Motor neuron (in vitro differentiated cells): ENCODE results near the gene FAM83C. TPM values are rescaled to one million over a fixed set of nuclear protein-coding genes. Genes with fewer than 3 reads are reported as not detected.

Experiments used
- ATAC-seq, 8 experiments: fragments of 200-7000 bp; cut with Tn5 transposase; replicated peaks in 6 of 8; 2 replicates each; pipeline ENCODE4 v1.8.0; 2021; ENCODE audit warnings: mild to moderate bottlenecking in 8 of 8, moderate library complexity in 8 of 8
- H3K27ac ChIP-seq, 2 donors: fragments of 250-450 bp; sonication (Bioruptor Pico); 2 replicates each; pipeline ENCODE4 v1.9.0; 2021; ENCODE audit warnings: antibody characterized with exemption in 2 of 2, mild to moderate bottlenecking in 2 of 2, moderate library complexity in 1 of 2
- H3K4me1 ChIP-seq, 2 donors: fragments of 250-450 bp; sonication (Bioruptor Pico); replicated peaks in 1 of 2; 2 replicates each; pipeline ENCODE4 v1.6.1; 2021; ENCODE audit warnings: antibody characterized with exemption in 2 of 2, mild to moderate bottlenecking in 2 of 2, moderate library complexity in 1 of 2
- H3K4me3 ChIP-seq, 5 donors: fragments of 250-450 bp; sonication (Bioruptor Pico); 2 replicates each; pipeline ENCODE4 v1.9.0; 2021; ENCODE audit warnings: antibody characterized with exemption in 5 of 5, mild to moderate bottlenecking in 5 of 5, moderate library complexity in 4 of 5
- WGBS, 10 experiments: fragments of 450-650 bp; shearing (Covaris generic); methylation state at CpG; one replicate each; pipeline ENCODE4 v1.0.0; 2022; 5-methylcytosine and 5-hydroxymethylcytosine counted together
- in situ Hi-C, 9 experiments: fragments of 400-800 bp; cut with MboI; loops; one replicate each; pipeline ENCODE4 v1.15.0; 2021; ENCODE audit warnings: low sequenced_read_pairs in 9 of 9, low pct_unique_long_range_greater_than_20kb in 2 of 9; ENCODE audit not compliant: unreplicated experiment in 9 of 9
- total RNA-seq, 8 experiments: library from RNA; unstranded; fragments of 300-600 nt; gene quantifications; 2 replicates each; pipeline versions ENCODE4 v1.2.3 to v1.2.4, GENCODE V29; 2022

Gene FAM83C
- total RNA-seq: under 1 TPM in 5 of 8 experiments, not detected in 3; 0.15 to 0.43 (median 0.25) TPM

GRCh38 chr20:35291654-35292503 lies at the start of gene FAM83C:
Gene FAM83C, minus strand, starts transcription at chr20:35292425. Its CDS starts 121 bp downstream, at chr20:35292304.
- WGBS, 10 experiments: 20 to 85% (median 63%) methylated on average over 1 to 4 of the region's 40 CpGs; no CpG with 5 or more reads in 5 of the 10 experiments
- no peak within 1 kb of the TSS for H3K27ac ChIP-seq
- H3K4me3 ChIP-seq: no peak within 1 kb of the TSS
- no peaks in the 10 kb centered on the region for H3K4me1 ChIP-seq
- in situ Hi-C loops: no loop called here
- ATAC-seq: no peak

DNA sequence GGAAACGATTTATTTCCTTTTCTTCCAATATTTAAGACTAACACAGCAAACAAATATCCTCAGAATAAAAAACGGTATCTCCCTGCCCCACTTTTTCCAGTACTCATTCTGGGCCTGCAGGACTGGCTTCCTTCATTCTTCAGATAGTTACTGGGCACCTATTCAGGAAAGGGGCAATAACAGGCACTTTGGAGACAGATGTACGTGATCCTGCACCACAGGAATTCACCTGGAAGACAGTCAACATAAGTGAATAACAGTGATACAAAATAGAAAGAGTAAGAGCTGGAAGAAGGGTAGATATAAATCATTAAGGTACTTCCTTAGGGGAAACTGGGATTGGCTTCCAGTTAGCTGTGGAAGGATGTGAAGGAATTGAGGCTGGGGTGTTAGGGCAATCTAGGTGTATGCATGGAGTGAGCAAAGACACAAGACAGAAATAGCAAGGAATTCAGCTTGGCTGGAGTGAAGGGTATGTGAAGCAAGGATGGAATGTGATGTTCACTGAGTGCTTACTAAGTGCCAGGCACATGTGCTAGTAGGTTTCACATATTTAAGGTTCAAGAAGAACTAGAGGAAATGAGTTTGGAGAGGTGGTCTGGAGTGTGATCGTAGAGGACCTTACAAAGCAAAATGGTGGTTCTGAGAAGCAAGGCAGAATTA lies 49.3 kb upstream of the FAM83C start:
- no peak for ATAC-seq
- in situ Hi-C loops: no loop called here
- no peak overlapping the region for H3K27ac ChIP-seq
- no peaks in the 10 kb centered on the region for H3K4me1 ChIP-seq
- no peak overlapping the region for H3K4me3 ChIP-seq
- 44 to 100% (median 85%) methylated on average over 1 to 4 of the region's 4 CpGs for WGBS, 10 experiments

- Histone ChIP-seq H3K4me1 (no peaks in the 10 kb centered on the region), H3K4me3 (no peak overlapping the region), H3K27ac (no peak overlapping the region)
- in situ Hi-C loops: no loop called here
- ATAC-seq: no peak
- 77 to 100% (median 100%) methylated on average over 1 to 2 of the region's 2 CpGs; no CpG with 5 or more reads in 3 of the 10 experiments for WGBS, 10 experiments
Measured at GRCh38 chr20:35340436-35340835, 48.2 kb upstream of the FAM83C start.

GRCh38 chr20:35339636-35340035 lies 47.4 kb upstream of the FAM83C start:
- ATAC-seq: no peak
- in situ Hi-C loops: no loop called here
- Histone ChIP-seq H3K4me3 (no peak overlapping the region), H3K27ac (no peak overlapping the region), H3K4me1 (no peaks in the 10 kb centered on the region)
- WGBS, 10 experiments: 50 to 100% (median 89%) methylated on average over 1 of the region's 1 CpG; no CpG with 5 or more reads in 5 of the 10 experiments

- in situ Hi-C loops: no loop called here
- 0 to 100% (median 100%) methylated on average over 1 of the region's 2 CpGs; no CpG with 5 or more reads in 5 of the 10 experiments for WGBS, 10 experiments
- no peak overlapping the region for H3K27ac ChIP-seq
- no peak overlapping the region for H3K4me3 ChIP-seq
- peak in 4 of 8 experiments; percentile 32 to 92 (median 86) for ATAC-seq
- no peaks in the 10 kb centered on the region for H3K4me1 ChIP-seq
Measured at GRCh38 chr20:35339007-35339406, 46.8 kb upstream of the FAM83C start.

DNA sequence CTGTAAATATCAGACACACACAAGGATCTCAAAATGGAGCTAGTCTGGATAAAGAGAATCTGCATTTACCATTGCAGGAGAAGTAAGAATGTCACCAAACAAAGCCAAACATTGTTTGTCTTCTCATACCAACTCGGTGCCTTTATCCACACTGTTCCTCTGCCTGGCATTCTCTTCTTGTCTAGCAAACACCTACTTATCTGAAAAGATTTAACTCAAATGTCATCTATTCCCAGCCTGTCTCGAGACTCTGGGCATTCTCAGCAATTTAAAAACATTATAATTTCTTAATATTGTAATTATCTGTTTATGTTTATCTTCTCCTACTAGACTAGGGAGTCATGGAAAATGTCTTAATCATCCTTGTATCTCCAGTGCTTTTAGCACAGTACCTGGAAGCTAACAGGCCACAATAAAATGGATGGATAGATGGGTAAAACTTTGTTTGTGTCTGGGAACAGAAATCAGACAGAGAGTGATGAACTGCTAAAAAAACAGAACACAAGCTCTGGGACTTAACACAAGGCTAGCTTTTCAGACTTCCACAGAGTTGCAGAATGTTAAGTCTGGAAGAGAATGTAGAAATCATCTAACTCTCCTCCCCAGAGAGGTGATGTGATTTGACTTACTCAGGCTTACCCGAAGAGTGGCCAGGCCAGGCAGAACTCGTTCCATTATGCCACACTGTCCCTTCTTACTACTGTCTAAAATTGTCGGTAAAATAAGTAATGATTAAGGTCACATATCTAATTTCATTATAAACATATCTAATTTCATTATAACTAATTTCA lies 42.3 kb upstream of the FAM83C start:
- in situ Hi-C loops: no loop called here
- H3K27ac ChIP-seq: no peak overlapping the region
- whole genome bisulfite sequencing, 10 experiments: 75 to 98% (median 89%) methylated on average over 1 to 5 of the region's 5 CpGs; no CpG with 5 or more reads in 1 of the 10 experiments
- H3K4me3 ChIP-seq: no peak overlapping the region
- ATAC-seq: peak in 1 of 8 experiments; percentile 11
- no peaks in the 10 kb centered on the region for H3K4me1 ChIP-seq

DNA sequence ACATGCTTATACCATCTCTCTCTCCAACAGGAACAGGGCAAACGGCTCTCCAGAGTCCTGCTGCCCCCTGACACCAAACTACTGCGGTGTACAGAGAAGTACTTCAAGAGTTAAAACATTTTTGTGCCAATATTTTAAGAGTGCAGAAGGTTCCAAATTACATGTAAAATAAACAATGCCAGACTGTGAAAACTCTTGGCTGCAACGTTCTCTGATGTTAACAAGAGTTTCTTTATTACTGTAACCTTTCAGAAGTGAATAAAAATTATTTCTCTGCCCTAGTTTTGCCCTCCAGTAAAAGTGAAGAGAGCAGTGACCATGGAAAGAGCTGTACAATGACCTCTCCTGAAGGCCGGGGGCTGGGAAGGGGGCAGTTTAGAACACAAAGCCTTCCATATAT lies 41.4 kb upstream of the FAM83C start:
- Histone ChIP-seq H3K4me1 (no peaks in the 10 kb centered on the region), H3K4me3 (no peak overlapping the region), H3K27ac (no peak overlapping the region)
- in situ Hi-C loops: no loop called here
- no peak for ATAC-seq
- 33 to 95% (median 77%) methylated on average over 1 to 4 of the region's 4 CpGs; no CpG with 5 or more reads in 2 of the 10 experiments for WGBS, 10 experiments

DNA sequence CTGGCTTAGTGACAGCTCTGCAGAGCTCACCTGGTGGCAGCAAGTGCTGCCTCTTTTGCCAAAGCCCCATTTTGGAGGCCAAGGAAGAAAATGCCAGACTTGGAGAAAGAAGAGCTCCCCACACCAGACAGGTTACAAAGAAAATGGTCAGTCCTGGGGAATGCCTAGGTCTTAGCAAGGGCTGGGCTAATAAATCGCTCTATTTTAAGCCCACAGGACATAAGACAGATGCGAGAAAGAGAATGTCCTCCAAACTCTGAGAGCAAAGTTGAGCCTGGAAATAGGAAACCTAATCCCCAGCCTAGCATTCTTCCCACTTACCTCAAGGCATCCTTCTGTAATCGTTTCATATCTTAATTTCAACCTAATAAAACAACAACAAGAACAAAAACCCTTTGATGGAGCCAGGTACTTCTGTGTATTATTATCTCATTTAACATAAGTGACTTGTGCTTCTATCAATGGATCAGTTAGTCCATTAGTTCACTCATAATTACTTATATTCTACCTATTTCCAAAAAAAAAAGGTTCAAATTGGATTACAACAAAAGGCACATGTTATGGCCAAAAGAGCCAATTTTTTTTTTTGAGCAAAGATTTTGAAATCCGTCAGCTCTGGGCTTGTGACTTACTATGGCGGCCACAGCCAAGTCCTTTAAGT lies 40.4 kb upstream of the FAM83C start:
- H3K4me1 ChIP-seq: no peaks in the 10 kb centered on the region
- no peak overlapping the region for H3K4me3 ChIP-seq
- in situ Hi-C loops: no loop called here
- no peak for ATAC-seq
- H3K27ac ChIP-seq: no peak overlapping the region
- WGBS, 10 experiments: 90 to 100% (median 96%) methylated on average over 1 to 5 of the region's 5 CpGs

DNA sequence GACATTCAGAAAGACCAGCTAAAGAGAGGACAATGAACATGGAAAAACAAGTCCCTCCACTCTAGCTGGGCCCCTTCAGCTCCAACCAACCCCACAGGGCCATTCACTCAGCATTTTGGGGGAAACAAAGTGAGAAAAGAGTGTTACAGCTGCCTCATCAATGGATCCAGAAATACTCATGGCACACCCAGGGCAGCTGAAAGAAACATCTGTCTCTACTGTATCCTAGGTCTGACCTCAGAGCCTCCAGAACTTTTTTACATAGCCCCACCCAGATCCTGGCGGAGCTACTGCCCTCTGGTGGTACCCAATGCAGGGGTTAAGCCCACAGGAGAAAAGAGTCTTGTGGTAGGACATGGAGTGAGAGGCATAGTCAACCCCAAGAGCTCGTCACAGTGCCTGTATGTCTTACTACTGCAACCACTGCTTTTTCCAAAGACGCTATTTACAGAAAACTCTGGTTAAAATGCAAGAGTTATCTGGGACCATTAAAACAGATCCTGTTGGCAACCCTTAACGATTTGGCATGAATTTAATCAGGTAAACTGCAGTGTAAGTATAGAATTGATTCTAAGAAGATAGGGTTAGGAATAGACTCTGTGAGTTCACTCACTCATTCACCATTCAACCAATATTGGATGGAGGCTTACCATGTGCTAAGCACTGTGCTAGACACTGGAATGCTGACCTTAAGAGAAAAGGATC lies 37.4 kb upstream of the FAM83C start:
- no peak overlapping the region for H3K27ac ChIP-seq
- peaks cover 0 to 13% of the 10 kb centered on the region in 2 donors for H3K4me1 ChIP-seq
- no peak overlapping the region for H3K4me3 ChIP-seq
- peak in 6 of 8 experiments; percentile 20 to 97 (median 60) for ATAC-seq
- in situ Hi-C loops: no loop called here
- WGBS, 10 experiments: 29 to 85% (median 74%) methylated on average over 1 to 4 of the region's 4 CpGs; no CpG with 5 or more reads in 3 of the 10 experiments

GRCh38 chr20:35328689-35329088 lies 36.5 kb upstream of the FAM83C start:
- Histone ChIP-seq H3K4me1 (peaks cover 0 to 13% of the 10 kb centered on the region in 2 donors), H3K27ac (no peak overlapping the region), H3K4me3 (no peak overlapping the region)
- ATAC-seq: no peak
- in situ Hi-C loops: no loop called here
- 76 to 100% (median 94%) methylated on average over 1 to 4 of the region's 4 CpGs for WGBS, 10 experiments

- ATAC-seq: no peak
- H3K4me1 ChIP-seq: peaks cover 0 to 13% of the 10 kb centered on the region in 2 donors
- H3K27ac ChIP-seq: no peak overlapping the region
- in situ Hi-C loops: no loop called here
- no peak overlapping the region for H3K4me3 ChIP-seq
- WGBS, 10 experiments: 83 to 100% (median 94%) methylated on average over 1 to 3 of the region's 3 CpGs; no CpG with 5 or more reads in 1 of the 10 experiments
Measured at GRCh38 chr20:35328095-35328685, 36.0 kb upstream of the FAM83C start.
